GM18867 (cell line): ENCODE results near the gene PARM1.

ENCODE experiments used
- ATAC-seq: cut with Tn5 transposase; IDR thresholded peaks from one replicate; pipeline ENCODE4 v1.9.1; 2021; ENCODE audit warnings: mild to moderate bottlenecking, moderate library complexity; ENCODE audit not compliant: unreplicated experiment

PARM1 gene

DNA sequence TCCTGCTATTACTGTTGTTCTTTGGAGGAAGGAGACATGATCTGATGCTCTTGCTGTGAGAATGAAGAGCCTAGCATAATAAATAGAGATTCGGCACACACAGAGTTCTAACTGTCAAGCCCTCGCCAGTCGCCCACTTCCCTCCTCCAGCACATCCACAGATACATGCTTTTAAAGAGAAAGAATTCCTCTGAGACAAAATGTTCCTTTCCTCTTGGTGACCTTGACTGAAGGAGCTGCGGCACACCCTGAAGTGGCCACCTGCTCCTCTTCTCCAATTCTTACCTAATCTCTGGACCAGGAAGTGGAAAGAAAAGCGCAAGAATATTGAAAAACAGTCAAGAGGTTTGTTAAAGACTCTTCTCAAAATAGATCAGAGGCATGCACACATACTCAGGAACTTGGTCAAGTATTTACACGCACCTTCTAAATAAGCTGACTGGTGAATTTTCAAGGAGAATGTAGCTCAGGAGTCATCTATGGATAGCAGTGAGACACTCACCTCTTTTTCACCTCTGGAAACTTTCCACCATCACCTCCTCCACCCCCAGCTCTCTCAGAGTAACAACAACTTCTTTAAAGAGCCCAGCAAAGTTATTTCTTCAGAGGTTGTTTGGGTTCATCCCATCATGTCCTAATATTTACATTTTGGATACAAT lies 95.4 kb downstream of the PARM1 start:
- ATAC-seq, result no peak

DNA sequence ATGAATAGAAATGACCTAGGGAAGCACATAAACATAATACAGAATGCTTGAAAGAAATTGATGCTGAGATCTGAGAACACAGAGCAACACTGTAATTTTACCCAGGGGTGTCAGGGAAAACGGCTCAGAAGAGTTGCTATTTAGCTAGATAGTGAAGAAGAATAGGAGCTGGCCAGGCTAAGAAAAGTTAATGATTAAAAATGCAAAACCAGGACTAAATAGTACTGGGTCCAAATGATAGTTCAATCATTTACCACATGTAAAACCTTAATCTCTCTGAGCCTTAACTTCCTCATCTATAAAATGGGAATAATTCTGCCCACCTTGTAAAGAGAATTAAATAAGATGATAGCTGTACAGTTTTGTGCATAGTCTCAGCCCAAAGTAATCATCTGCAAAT lies 97.1 kb downstream of the PARM1 start:
- ATAC-seq, result no peak

DNA sequence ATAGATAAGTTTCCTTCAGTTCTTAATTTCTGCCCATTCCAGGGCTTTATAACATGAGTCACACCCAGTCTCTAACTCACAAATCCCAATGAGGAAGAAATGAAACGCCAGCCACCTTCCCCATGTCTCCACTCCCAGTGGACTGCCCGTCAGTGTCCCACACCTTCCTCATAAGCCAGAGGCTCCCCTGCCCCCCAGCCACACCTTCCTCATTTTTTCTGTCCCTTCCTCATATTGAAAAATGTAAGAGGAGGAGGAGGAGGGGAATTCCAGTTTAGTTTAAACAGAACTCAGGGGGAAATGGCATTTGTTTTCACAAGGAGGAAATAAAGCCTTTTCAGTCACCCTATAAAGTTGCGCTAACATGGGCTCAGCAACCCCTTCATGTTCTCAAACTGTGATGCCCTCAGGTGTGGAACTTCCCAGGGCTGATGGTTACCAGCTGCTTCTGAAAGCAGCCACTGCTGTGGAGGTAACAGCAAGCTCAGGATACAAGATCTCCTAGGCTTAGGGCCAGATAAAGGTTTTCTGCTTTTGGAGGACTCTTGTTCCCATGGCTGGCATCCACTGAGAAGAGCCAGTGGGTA lies 97.8 kb downstream of the PARM1 start:
- ATAC-seq, result no peak

DNA sequence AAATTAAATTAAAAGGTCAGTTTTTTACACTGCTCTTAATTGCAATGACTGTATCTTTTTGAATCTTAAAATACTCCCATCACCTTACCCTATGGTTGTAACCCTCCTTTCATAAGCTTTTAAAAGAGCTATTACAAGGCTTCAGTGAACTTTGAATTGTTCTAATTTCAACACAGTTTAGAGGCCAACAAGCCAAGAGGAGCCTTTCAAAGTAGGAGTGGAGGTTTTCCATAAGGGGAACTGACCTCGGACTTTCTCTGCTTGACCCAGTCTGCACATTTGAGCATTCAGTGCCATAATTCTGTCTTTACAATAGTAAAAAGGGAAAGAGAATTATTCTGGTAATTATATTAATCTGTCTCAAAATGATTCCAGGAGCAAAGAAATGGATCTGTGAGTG lies 98.9 kb downstream of the PARM1 start:
- ATAC-seq, result no peak

GRCh38 chr4:75034523-75034922 lies 101.6 kb downstream of the PARM1 start:
- no peak for ATAC-seq

GRCh38 chr4:75035321-75035720 lies 102.4 kb downstream of the PARM1 start:
- no peak for ATAC-seq

DNA sequence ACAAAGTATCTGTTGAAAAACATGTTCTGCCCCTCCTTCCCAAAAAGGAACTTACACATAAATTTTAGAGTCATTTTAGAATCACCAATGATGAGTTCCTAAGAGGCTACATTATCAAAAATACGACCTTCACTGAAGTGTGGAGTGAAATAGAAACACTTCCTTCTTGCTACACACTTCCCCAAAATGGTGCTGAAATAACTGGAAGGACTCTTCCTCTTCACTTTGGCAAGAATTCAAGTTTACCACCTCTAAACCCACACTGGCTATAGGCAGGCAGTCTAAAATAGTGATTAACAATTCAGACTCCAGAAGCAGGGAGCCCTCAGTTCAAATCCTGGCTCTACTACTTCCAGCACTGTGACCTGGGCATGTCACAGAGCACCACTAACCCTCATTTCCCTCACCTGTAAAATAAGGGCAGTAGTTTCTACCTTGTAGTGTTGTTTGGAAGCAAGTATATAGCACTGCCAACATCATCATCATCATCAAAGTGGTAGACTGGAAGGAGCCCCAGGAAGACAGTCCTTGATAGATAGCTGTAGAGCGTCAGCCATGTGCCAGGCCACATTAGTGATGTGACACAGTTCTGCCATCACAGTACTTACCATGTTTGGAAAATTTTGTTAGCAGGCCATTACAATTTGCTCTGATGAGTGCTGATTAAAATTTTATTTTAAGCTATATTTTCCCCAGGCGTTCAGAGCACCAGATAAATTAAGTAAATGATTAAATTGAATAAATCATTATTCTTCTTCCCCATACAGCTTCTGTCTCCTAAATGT lies 103.3 kb downstream of the PARM1 start:
- no peak for ATAC-seq

DNA sequence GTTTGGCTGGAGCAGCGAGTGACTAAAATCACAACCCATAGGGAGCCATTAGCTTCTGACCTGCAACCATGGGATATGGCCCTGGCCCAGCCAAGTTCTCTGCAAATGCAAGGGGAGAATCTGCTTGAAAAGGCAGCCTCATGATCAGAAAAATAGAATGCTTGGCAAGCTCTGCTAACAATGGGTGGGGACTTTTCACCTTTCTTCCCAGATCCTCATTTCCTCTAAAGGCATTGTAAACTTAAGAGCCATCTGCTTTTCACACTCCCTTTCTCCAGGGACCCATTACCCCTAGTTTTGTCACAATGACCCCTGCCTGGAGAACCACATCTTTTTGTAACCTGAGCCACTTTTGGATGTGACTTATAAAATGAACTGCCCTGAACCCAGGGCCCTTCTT lies 104.3 kb downstream of the PARM1 start:
- no peak for ATAC-seq

DNA sequence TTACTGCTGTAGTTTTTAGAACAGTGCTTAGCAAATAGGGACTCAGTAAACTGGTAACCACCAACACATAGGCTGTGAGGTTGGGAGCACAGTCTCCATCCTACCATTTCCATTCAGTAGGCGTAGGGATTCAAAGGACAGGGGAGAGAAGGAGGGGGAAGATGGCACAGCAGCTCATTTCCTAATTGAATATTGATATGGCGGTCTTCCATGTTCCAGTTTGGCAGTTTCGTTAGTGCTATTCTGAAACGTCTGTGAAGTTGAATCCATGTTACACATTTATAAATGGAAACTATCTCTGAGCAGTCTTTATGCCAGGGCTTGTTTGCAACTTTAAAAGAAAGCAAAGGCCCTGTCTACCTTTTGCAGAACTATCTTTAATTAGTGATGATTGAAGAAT lies 105.5 kb downstream of the PARM1 start:
- no peak for ATAC-seq

DNA sequence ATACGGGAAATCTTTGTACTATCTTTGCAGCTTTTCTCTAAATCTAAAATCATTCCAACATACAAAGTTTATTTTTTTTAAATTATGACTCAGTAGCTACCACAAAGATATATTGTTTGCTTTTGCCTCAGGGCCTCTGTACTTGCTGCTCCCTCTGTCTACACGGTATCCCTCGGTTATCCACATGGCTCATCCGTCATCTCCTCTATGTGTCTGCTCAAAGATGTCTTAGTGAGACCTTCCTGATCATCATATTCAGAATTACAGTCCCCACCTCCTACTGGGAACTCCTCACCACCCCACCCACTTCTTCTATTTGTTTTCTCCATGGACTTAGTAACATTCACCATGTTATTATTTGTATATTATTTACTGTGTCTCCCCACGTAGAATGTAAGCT lies 107.8 kb downstream of the PARM1 start:
- ATAC-seq, result no peak

DNA sequence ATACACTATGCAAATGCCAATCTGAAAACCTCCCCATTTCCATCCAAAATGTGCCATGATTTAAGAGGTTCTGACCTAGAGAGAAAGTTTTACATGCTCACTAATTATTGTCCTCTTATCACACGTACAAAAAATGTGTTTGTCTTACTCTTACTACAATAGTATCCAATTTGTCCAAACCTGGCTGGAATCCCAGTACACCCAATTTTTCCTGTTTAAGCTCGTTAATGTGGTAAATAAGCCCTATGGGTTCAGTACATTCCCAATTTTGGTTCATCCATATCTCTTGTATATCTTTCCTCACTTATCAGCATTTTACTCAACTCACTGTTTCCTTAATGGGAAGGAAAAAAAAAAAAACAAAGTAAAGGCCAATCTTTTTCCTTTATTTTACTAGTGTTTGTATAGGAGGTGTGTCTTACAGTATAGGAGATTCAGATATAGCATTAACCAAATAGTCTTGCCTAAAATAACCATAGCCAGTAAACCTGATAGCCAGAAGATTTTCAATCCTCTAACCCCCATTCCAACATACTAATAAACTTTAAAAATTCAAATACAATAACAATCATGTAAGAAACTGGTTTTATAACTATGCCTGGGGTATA lies 109.8 kb downstream of the PARM1 start:
- no peak for ATAC-seq

DNA sequence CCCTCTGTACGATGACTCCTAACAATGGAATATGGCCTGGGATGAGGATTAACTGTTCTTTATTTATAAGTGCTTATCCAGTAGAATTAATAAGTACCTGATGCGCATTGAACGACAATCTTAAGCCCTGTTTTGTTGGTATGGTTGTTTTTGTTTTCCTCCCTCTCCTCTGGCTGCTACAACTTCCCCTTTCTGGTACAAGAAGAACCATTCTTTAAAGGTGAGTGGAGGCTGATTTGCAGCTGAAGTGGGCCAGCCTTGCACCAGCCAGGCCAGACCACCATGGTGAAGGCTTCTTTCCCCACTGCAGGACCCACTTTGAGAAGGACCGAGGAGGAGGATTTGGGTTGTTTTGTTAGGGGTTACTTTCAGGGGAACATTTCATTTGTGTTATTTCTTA lies 113.3 kb downstream of the PARM1 start:
- no peak for ATAC-seq

- no peak for ATAC-seq
These were observed 113.7 kb downstream of the PARM1 start for GRCh38 chr4:75046641-75047040.

- no peak for ATAC-seq
These were observed 115.4 kb downstream of the PARM1 start for GRCh38 chr4:75048208-75048879.

GRCh38 chr4:75051431-75051830 lies 118.5 kb downstream of the PARM1 start:
- ATAC-seq, result no peak

DNA sequence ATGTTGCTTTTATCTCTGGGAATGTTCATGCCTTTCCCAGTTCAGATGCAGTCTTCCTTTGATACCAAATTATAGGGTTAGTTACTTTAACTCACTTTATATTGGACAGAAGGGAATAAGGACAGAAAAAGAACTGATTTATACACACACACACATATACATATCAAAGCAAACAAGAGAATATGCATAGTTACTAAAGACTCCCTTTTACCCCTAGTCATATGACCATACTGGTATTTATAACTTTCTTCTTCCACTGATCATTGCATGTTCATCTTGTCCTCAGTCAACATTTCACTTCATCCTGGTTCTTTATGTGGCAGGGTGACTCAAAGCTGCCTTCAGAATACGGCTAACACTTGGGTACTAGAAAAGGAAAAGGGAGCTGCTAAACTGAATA lies 120.4 kb downstream of the PARM1 start:
- ATAC-seq, result no peak

GRCh38 chr4:75054078-75054477 lies 121.2 kb downstream of the PARM1 start:
- ATAC-seq, result no peak

DNA sequence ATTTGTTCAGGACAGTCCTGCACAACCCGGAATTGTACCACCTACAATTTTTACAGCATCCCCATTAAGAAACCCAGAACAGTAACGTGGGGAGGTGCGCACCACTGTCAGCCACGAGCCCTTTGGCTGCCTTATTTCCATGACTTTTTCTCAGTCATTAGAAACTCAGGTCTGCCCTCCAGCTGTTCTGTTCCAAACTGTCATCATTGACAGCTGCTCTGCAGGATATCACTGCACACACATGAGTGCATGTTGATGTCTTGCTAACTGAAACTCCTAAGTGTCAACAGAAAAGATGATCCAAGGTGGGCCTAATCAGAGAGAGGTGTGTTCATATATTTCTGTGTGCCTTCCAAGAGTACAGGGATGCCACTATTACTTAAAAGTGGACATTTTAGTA lies 123.4 kb downstream of the PARM1 start:
- no peak for ATAC-seq

DNA sequence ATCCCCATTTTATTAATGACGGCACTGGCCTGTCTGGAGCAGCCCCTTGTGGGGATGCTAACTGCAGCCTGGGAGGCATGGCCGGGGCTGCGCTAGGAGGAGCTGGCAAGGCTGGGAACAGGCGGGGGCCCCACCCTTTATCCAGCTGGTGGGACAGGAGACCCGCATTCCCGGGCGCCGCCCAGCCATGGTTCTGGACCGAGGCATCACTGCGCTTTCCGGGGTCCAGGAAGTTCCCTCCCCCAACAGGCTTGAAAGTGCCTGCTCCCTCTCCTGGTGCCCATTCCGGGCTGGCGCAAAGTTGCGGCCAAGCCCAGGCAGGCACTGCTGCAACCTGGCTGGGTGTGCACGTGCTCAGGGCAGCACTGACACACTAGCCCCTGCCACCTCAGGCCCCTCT lies 124.5 kb downstream of the PARM1 start:
- ATAC-seq, result no peak

GRCh38 chr4:75058486-75058885 lies 125.6 kb downstream of the PARM1 start:
- no peak for ATAC-seq

DNA sequence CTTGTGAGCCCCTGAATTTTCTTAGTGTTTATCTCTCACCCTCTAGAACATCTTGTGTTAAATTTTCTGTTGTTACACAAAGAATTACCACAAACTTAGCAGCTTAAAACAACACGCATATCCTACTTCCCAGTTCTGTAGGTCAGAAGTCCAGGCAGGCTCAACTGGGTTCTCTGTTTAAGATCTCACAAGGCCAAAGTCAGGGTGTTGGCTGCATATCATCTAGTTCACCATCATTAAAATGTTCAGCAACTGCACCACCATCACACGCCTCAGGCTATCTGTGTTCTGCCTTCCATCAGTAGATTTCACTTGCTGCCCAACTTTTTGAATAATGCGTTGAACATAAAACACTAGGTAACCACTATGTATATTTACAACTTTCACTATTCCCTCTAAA lies 130.5 kb downstream of the PARM1 start:
- ATAC-seq, result no peak
